Astrocyte (in vitro differentiated cells and primary cell): ENCODE data around the gene SLITRK3. TPM values are rescaled to one million over a fixed set of nuclear protein-coding genes. Genes with fewer than 3 reads are reported as not detected.

Experiments
- DNase-seq: peaks from one replicate; pipeline ENCODE4 v3.0.0-alpha.2; 2010; ENCODE audit warnings: low read depth
- FAIRE-seq: peaks from 2 replicates; lab custom pipeline; 2011; peaks lifted over from hg19 to GRCh38; lab: Jason Lieb, UNC
- H2AFZ ChIP-seq: 2 replicates; pipeline ENCODE4 v1.6.0; 2012; ENCODE audit warnings: low read depth, low read length, inconsistent platforms
- H3K27ac ChIP-seq: 2 replicates; pipeline ENCODE4 v1.5.1; 2011; ENCODE audit warnings: low read depth, low read length, inconsistent platforms
- H3K27me3 ChIP-seq: 2 replicates; pipeline ENCODE4 v1.6.0; 2011; ENCODE audit warnings: low read length, inconsistent platforms; ENCODE audit not compliant: insufficient read depth
- H3K36me3 ChIP-seq: 2 replicates; pipeline ENCODE4 v1.5.1; 2011; ENCODE audit warnings: low read length, inconsistent platforms; ENCODE audit not compliant: insufficient read depth
- H3K4me1 ChIP-seq: 2 replicates; pipeline ENCODE4 v1.5.1; 2011; ENCODE audit warnings: low read length, inconsistent platforms; ENCODE audit not compliant: insufficient read depth
- H3K4me2 ChIP-seq: 2 replicates; pipeline ENCODE4 v1.6.0; 2012; ENCODE audit warnings: low read length, inconsistent platforms
- H3K4me3 ChIP-seq: 2 replicates; pipeline ENCODE4 v1.5.1; 2011; ENCODE audit warnings: low read depth, mild to moderate bottlenecking, low read length, inconsistent platforms; ENCODE audit not compliant: insufficient read depth
- H3K79me2 ChIP-seq: 2 replicates; pipeline ENCODE4 v1.6.0; 2012; ENCODE audit warnings: mild to moderate bottlenecking, low read length, inconsistent platforms; ENCODE audit not compliant: insufficient read depth
- H3K9ac ChIP-seq: 2 replicates; pipeline ENCODE4 v1.6.0; 2012; ENCODE audit warnings: mild to moderate bottlenecking, low read length, inconsistent platforms
- H3K9me3 ChIP-seq: 2 replicates; pipeline ENCODE4 v1.5.1; 2012; ENCODE audit warnings: low read depth, mild to moderate bottlenecking, low read length, inconsistent platforms; ENCODE audit not compliant: insufficient read depth
- H4K20me1 ChIP-seq: 2 replicates; pipeline ENCODE4 v1.6.0; 2012; ENCODE audit warnings: low read length, inconsistent platforms; ENCODE audit not compliant: insufficient read depth
- H3K27ac Mint-ChIP-seq: one replicate; pipeline ENCODE4 v1.8.0; 2021; ENCODE audit warnings: mild to moderate bottlenecking, mixed read lengths; ENCODE audit not compliant: unreplicated experiment
- H3K27me3 Mint-ChIP-seq: one replicate; pipeline ENCODE4 v1.8.0; 2021; ENCODE audit warnings: low read depth, mixed read lengths; ENCODE audit not compliant: unreplicated experiment
- H3K36me3 Mint-ChIP-seq: one replicate; pipeline ENCODE4 v1.8.0; 2021; ENCODE audit warnings: low read depth, mixed read lengths; ENCODE audit not compliant: unreplicated experiment
- H3K4me1 Mint-ChIP-seq: one replicate; pipeline ENCODE4 v1.8.0; 2021; ENCODE audit warnings: low read depth, mixed read lengths; ENCODE audit not compliant: unreplicated experiment
- H3K4me3 Mint-ChIP-seq: one replicate; pipeline ENCODE4 v1.8.0; 2021; ENCODE audit warnings: mild to moderate bottlenecking, moderate library complexity, mixed read lengths; ENCODE audit not compliant: unreplicated experiment
- H3K9me3 Mint-ChIP-seq: one replicate; pipeline ENCODE4 v1.8.0; 2021; ENCODE audit warnings: mild to moderate bottlenecking, mixed read lengths; ENCODE audit not compliant: unreplicated experiment
- CTCF ChIP-seq: IDR thresholded peaks from 2 replicates; pipeline ENCODE4 v1.5.1; 2011; ENCODE audit warnings: low read depth, mild to moderate bottlenecking, inconsistent platforms, low read length, moderate library complexity; ENCODE audit not compliant: insufficient read depth
- EZH2 ChIP-seq: IDR thresholded peaks from 2 replicates; pipeline ENCODE4 v1.6.1; 2012; ENCODE audit warnings: mild to moderate bottlenecking, low read length, inconsistent platforms; ENCODE audit not compliant: insufficient read depth
- total RNA-seq: library from RNA; stranded (reverse); gene quantifications from 2 replicates; pipeline ENCODE4 v1.2.1, GENCODE V29; 2021

The SLITRK3 gene
- total RNA-seq, 1 donor from 2014 or later = 0.07 TPM

GRCh38 chr3:165202995-165203394 is 6.8 kb upstream of the SLITRK3 start:
- no peaks in the 10 kb centered on the region for H3K36me3 ChIP-seq
- H3K4me3 Mint-ChIP-seq = no peak overlapping the region
- H3K27ac ChIP-seq = no peak overlapping the region
- no peaks in the 10 kb centered on the region for H3K79me2 ChIP-seq
- H3K27ac Mint-ChIP-seq = no peak overlapping the region
- H3K27me3 ChIP-seq = no peaks in the 10 kb centered on the region
- no peaks in the 10 kb centered on the region for H4K20me1 ChIP-seq
- peaks cover 4% of the 10 kb centered on the region for H3K27me3 Mint-ChIP-seq
- H2AFZ ChIP-seq = no peak overlapping the region
- H3K36me3 Mint-ChIP-seq = no peaks in the 10 kb centered on the region
- DNase-seq (no peak), FAIRE-seq (no peak)
- no peaks in the 10 kb centered on the region for H3K9me3 ChIP-seq
- no peak overlapping the region for H3K4me2 ChIP-seq
- no peaks in the 10 kb centered on the region for H3K9me3 Mint-ChIP-seq
- H3K9ac ChIP-seq = no peak overlapping the region
- H3K4me1 ChIP-seq = no peaks in the 10 kb centered on the region
- no peaks in the 10 kb centered on the region for H3K4me1 Mint-ChIP-seq
- no peak overlapping the region for H3K4me3 ChIP-seq
- no peak for TF ChIP-seq CTCF
- TF ChIP-seq EZH2 = no peak

- FAIRE-seq = no peak
- Histone ChIP-seq H2AFZ (no peak overlapping the region), H3K4me2 (no peak overlapping the region), H3K27ac (no peak overlapping the region), H3K79me2 (no peaks in the 10 kb centered on the region), H3K27me3 (peaks cover 8% of the 10 kb centered on the region), H3K9ac (no peak overlapping the region), H3K9me3 (no peaks in the 10 kb centered on the region), H3K36me3 (no peaks in the 10 kb centered on the region), H3K4me1 (peaks cover 4% of the 10 kb centered on the region), H3K4me3 (no peak overlapping the region), H4K20me1 (no peaks in the 10 kb centered on the region)
- TF ChIP-seq CTCF (no peak), EZH2 (no peak)
- Mint-ChIP-seq H3K36me3 (no peaks in the 10 kb centered on the region), H3K4me3 (no peak overlapping the region), H3K4me1 (no peaks in the 10 kb centered on the region), H3K9me3 (no peaks in the 10 kb centered on the region), H3K27me3 (peaks cover 12% of the 10 kb centered on the region), H3K27ac (no peak overlapping the region)
- no peak for DNase-seq
These were observed 5.8 kb upstream of the SLITRK3 start for GRCh38 chr3:165201964-165202363.

GRCh38 chr3:165197481-165197800 is 1.3 kb upstream of the SLITRK3 start:
- TF ChIP-seq EZH2 (no peak), CTCF (no peak)
- Histone ChIP-seq H2AFZ (no peak overlapping the region), H3K27me3 (peaks cover 49% of the 10 kb centered on the region), H3K4me2 (peak overlapping the region; percentile 98), H3K79me2 (no peaks in the 10 kb centered on the region), H3K9me3 (no peaks in the 10 kb centered on the region), H4K20me1 (no peaks in the 10 kb centered on the region), H3K4me3 (peak overlapping the region; percentile 67), H3K36me3 (no peaks in the 10 kb centered on the region), H3K27ac (no peak overlapping the region), H3K9ac (no peak overlapping the region), H3K4me1 (peaks cover 20% of the 10 kb centered on the region)
- Mint-ChIP-seq H3K36me3 (no peaks in the 10 kb centered on the region), H3K4me1 (peaks cover 24% of the 10 kb centered on the region), H3K27me3 (peaks cover 52% of the 10 kb centered on the region), H3K9me3 (no peaks in the 10 kb centered on the region), H3K4me3 (no peak overlapping the region), H3K27ac (no peak overlapping the region)
- DNase-seq (no peak), FAIRE-seq (no peak)
